Left lung (tissue), 10 donors: ENCODE data around the gene DDX60. TPM values are rescaled to one million over a fixed set of nuclear protein-coding genes. Genes with fewer than 3 reads are reported as not detected.
A peak's percentile ranks its signal among the peaks of the same experiment; 100 is the strongest.

Experiments
- ATAC-seq: fragments of 200-7000 bp; cut with Tn5 transposase; one replicate; pipeline ENCODE4 v1.9.1; 2020; ENCODE audit warnings: moderate library complexity
- DNase-seq, 4 donors: peaks; one replicate each; pipeline ENCODE4 v3.0.0-alpha.2; 2013 to 2020
- H3K27ac ChIP-seq, 2 donors: fragments of 200-600 bp; sonication (generic) in 1 of 2; one replicate each; pipeline versions ENCODE4 v1.5.0 to v1.8.0; 2020 to 2021
- H3K27me3 ChIP-seq, 2 donors: fragments of 200-600 bp; sonication (generic) in 1 of 2; one replicate each; pipeline versions ENCODE4 v1.5.0 to v1.8.0; 2020 to 2021
- H3K36me3 ChIP-seq, 2 donors: fragments of 200-600 bp; sonication (generic) in 1 of 2; one replicate each; pipeline versions ENCODE4 v1.5.0 to v1.8.0; 2020 to 2021
- H3K4me1 ChIP-seq, 2 donors: fragments of 200-600 bp; one replicate each; pipeline ENCODE4 v1.8.0; 2021
- H3K4me3 ChIP-seq, 2 donors: fragments of 200-600 bp; sonication (generic) in 1 of 2; one replicate each; pipeline versions ENCODE4 v1.5.0 to v1.8.0; 2020 to 2021; ENCODE audit warnings: mild to moderate bottlenecking in 1 of 2
- H3K9me3 ChIP-seq, 2 donors: fragments of 200-600 bp; sonication (generic) in 1 of 2; one replicate each; pipeline versions ENCODE4 v1.5.0 to v1.8.0; 2020 to 2021
- CTCF ChIP-seq, 2 donors: fragments of 200-600 bp; sonication (generic) in 1 of 2; IDR thresholded peaks; one replicate each; pipeline versions ENCODE4 v1.5.0 to v1.8.0; 2021; ENCODE audit warnings: antibody characterized with exemption in 2 of 2
- intact Hi-C, 2 donors: fragments of 100-400 bp; cut with DNase I; formaldehyde crosslinking; loops; one replicate each; pipeline versions ENCODE4 v1.11.2 to v1.14.2; 2022
- polyA plus RNA-seq, 6 donors: library from polyadenylated mRNA; unstranded; fragments of 120-200 nt; gene quantifications; one replicate each; pipeline ENCODE4 v1.2.1, GENCODE V29; 2013; ENCODE audit not compliant: insufficient read length in 6 of 6
- total RNA-seq, 2 donors: library from RNA; stranded (reverse); fragmentation: NEBNext Ultra II Directional; extraction: Animal tissue kit (Norgen Biotek cat#: 25700); gene quantifications; one replicate each; pipeline ENCODE4 v1.2.1, GENCODE V29; 2021
- donor health status: DM: no; HTN: yes; CAD: no.
- donor health status: DM: no; HTN: no; CAD: no.

Gene DDX60
- total and polyA plus RNA-seq, 8 donors: 19.0 to 32.4 (median 22.7) TPM

- no peaks in the 10 kb centered on the region for H3K36me3 ChIP-seq
- no peak for ATAC-seq
- no peak overlapping the region for H3K27ac ChIP-seq
- TF ChIP-seq CTCF (IDR thresholded peaks at IDR 0.05): no peak
- intact Hi-C loops: no loop called here
- H3K4me1 ChIP-seq: no peaks in the 10 kb centered on the region
- no peaks in the 10 kb centered on the region for H3K27me3 ChIP-seq
- H3K9me3 ChIP-seq: no peaks in the 10 kb centered on the region
- no peak for DNase-seq
- no peak overlapping the region for H3K4me3 ChIP-seq
Observed at GRCh38 chr4:168174308-168174707, 144.2 kb downstream of the DDX60 start.

DNA sequence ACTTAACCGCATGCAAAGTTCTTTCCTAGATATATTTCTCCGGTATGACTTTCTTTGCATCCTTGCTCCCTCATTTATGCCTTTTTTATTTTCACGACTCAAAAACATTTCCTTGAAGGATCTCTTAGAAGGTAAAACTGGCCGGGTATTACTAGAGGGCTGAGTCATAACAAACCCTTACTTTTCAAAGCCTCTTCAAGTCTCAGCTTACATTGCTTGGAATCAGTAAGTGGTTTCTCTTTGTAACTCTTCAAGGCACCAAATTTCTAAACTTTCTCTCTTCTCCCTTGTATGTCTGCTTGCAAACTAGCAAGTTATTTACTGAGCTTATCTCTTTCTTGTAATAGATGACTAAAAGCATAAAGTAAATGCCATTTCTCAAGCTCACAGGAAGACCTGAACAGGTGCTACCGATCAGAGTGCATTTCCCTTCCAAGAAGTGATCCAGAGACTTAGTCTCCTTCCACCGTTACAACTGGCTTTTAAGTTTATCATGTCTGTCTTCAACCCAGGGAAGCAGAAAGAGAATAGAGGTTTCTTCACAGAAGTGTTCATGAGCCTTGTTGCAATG is 150.8 kb downstream of the DDX60 start:
- no peaks in the 10 kb centered on the region for H3K36me3 ChIP-seq
- no peaks in the 10 kb centered on the region for H3K9me3 ChIP-seq
- no peak for TF ChIP-seq CTCF (IDR thresholded peaks at IDR 0.05)
- H3K27me3 ChIP-seq: no peaks in the 10 kb centered on the region
- DNase-seq (peak in 1 of 4 donors; percentile 26), ATAC-seq (peak; percentile 92)
- H3K4me1 ChIP-seq: no peaks in the 10 kb centered on the region
- H3K4me3 ChIP-seq: no peak overlapping the region
- peak overlapping the region in 1 of 2 donors; percentile 41 for H3K27ac ChIP-seq
- intact Hi-C loops: no loop called here

Other genes with a start within 250 kb of the DDX60 start
- under 1 TPM; 0.47 to 0.63 TPM for gene ANXA10, start 226.2 kb downstream of the DDX60 start, total RNA-seq
- under 1 TPM in 1 of 6 donors, not detected in 5; 0.25 TPM for gene ANXA10, start 226.2 kb downstream of the DDX60 start, polyA plus RNA-seq
- gene DDX60L, start 161.7 kb upstream of the DDX60 start, total RNA-seq: 10 to 100 TPM; 23.1 to 44.7 TPM
- gene DDX60L, start 161.7 kb upstream of the DDX60 start, polyA plus RNA-seq: 10 to 100 TPM; 14.3 to 20.0 (median 16.1) TPM
- gene PALLD, start 178.3 kb upstream of the DDX60 start, total RNA-seq: 100 to 1,000 TPM in 1 of 2 donors, 10 to 100 TPM in 1; 80.4 to 194 TPM
- gene PALLD, start 178.3 kb upstream of the DDX60 start, polyA plus RNA-seq: 10 to 100 TPM; 67.5 to 85.7 (median 78.9) TPM